ENCODE results near the gene PHB1. TPM values are rescaled to one million over a fixed set of nuclear protein-coding genes. Genes with fewer than 3 reads are reported as not detected.

PHB1 gene
- total and polyA plus RNA-seq, 2 of the 8 experiments (the other 6 are each of a cell fraction or from before 2014, with no cell fraction given), result 386 to 597 TPM

DNA sequence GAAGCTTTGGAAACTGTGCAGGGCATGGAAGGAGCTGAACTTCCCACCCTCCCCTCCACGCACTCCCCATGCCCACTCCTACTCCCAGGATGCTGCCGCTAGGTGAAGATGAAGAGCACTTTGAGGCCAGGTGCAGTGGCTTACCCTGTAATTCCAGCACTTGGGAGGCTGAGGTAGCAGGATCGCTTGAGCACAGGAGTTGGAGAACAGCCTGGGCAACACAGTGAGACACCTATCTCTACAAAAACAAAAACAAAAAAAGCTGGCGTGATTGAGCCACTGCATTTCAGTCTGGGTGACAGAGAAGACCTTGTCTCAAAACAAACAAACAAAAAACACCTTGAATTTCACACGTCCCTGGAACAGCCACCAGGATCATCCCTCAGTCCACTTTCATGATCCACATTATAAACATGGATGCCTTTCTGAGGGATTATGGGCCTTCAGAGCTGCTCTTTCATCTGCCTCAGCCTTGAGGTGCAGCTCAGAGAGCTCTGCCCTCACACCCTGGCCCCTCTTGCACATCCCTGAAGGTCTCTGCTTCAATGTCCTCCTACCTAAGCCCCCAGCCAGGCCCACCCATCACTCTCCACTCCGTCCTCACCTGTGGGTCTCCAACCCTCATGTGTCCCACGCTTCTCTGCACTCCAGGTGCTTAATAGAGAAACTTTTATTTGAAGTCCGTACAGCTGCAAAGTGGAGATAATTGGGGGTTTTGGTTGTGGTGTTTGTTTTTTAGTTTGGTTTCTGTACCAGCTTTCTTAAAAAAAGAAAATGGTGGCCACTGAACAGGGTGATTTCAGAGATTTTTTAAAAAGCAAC, 25.8 kb downstream of the PHB1 start:
- TF ChIP-seq NANOG (IDR thresholded peaks at IDR 0.05; ENCODE audit: insufficient read depth, low read depth, low read length, poor library complexity, severe bottlenecking), result no peak
- TF ChIP-seq TAF7 (optimal IDR thresholded peaks at IDR 0.05; ENCODE audit: borderline replicate concordance, low read depth, low read length), result no peak
- TF ChIP-seq, protein P1, sequence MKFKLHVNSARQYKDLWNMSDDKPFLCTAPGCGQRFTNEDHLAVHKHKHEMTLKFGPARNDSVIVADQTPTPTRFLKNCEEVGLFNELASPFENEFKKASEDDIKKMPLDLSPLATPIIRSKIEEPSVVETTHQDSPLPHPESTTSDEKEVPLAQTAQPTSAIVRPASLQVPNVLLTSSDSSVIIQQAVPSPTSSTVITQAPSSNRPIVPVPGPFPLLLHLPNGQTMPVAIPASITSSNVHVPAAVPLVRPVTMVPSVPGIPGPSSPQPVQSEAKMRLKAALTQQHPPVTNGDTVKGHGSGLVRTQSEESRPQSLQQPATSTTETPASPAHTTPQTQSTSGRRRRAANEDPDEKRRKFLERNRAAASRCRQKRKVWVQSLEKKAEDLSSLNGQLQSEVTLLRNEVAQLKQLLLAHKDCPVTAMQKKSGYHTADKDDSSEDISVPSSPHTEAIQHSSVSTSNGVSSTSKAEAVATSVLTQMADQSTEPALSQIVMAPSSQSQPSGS (IDR thresholded peaks at IDR 0.05; ENCODE audit: low read length), result no peak
- no peak for TF ChIP-seq TAF1 (IDR thresholded peaks at IDR 0.05; ENCODE audit: low read depth, low read length)
- Histone ChIP-seq H3K23me2 (ENCODE audit: low read depth, low read length) (no peaks in the 10 kb centered on the region), H3K79me1 (ENCODE audit: low read depth, low read length) (no peaks in the 10 kb centered on the region), H4K8ac (ENCODE audit: extremely low read depth, insufficient read depth, low read length) (no peak overlapping the region; the same call in 1 of the 2 replicates), H2BK12ac (ENCODE audit: low read depth, low read length) (no peak overlapping the region), H3K9me3 (ENCODE audit: insufficient read depth in 2 of 2, low read depth in 1 of 2, low read length in 1 of 2) (no peaks in the 10 kb centered on the region), H2BK120ac (replicated peaks; ENCODE audit: low read depth, low read length) (no peak overlapping the region), H3K4me3 (ENCODE audit: extremely low read depth in 1 of 4, insufficient read depth in 2 of 4, low read depth in 3 of 4, low read length in 4 of 4) (no peak overlapping the region), H3K4me2 (ENCODE audit: insufficient read depth in 1 of 2, low read depth in 2 of 2, low read length in 2 of 2) (no peak overlapping the region), H3K27me3 (replicated peaks in 1 of 4; ENCODE audit: control insufficient read depth in 3 of 4, extremely low read depth in 1 of 4, insufficient read depth in 3 of 4, low read length in 3 of 4) (no peaks in the 10 kb centered on the region), H2AFZ (ENCODE audit: low read length) (no peak overlapping the region), H2BK20ac (ENCODE audit: low read length) (no peak overlapping the region), H3K4ac (replicated peaks; ENCODE audit: insufficient read length, low read depth, low read length) (no peak overlapping the region), H3K9ac (replicated peaks in 1 of 4; ENCODE audit: extremely low read depth in 1 of 4, low read depth in 3 of 4, low read length in 3 of 4) (no peak overlapping the region), H3K18ac (ENCODE audit: extremely low read depth, low read length) (no peak overlapping the region), H3K56ac (replicated peaks; ENCODE audit: insufficient read length, low read depth, low read length) (no peak overlapping the region), H3K23ac (ENCODE audit: insufficient read length) (no peak overlapping the region), H2AK5ac (ENCODE audit: low read depth, low read length) (no peak overlapping the region), H3K27ac (ENCODE audit: low read depth, low read length) (no peak overlapping the region), H3K36me3 (ENCODE audit: control insufficient read depth in 2 of 4, insufficient read depth in 4 of 4, low read length in 3 of 4) (no peaks in the 10 kb centered on the region), H3K14ac (ENCODE audit: insufficient read length) (no peak overlapping the region), H4K5ac (ENCODE audit: insufficient read length, low read depth, low read length) (no peak overlapping the region), H2BK5ac (ENCODE audit: low read depth, low read length) (no peak overlapping the region), H3K4me1 (replicated peaks in 1 of 4; ENCODE audit: control insufficient read depth in 3 of 4, insufficient read depth in 4 of 4, low read length in 3 of 4) (no peaks in the 10 kb centered on the region), H4K91ac (replicated peaks; ENCODE audit: insufficient read length, low read length) (no peak overlapping the region), H4K20me1 (replicated peaks in 1 of 2; ENCODE audit: control insufficient read depth in 1 of 2, insufficient read depth in 2 of 2, low read length in 2 of 2) (no peaks in the 10 kb centered on the region), H2BK15ac (ENCODE audit: low read length) (no peak overlapping the region), H3K79me2 (ENCODE audit: control insufficient read depth in 1 of 2, insufficient read depth in 2 of 2, low read length in 2 of 2) (no peaks in the 10 kb centered on the region)
- ChIA-PET CTCF (ENCODE audit: partially characterized antibody) (interaction anchor here (0.5 to 3.0 kb wide), 10 partner anchors 10 to 109 kb away, joined by 3 to 12 read pairs (median 4); no protein-coding TSS in a partner anchor), POLR2A (ENCODE audit: partially characterized antibody) (interaction anchor here (0.7 to 1.4 kb wide), 2 partner anchors 13 to 18 kb away, joined by 3 to 4 read pairs; no protein-coding TSS in a partner anchor)
- no peak for DNase-seq (ENCODE audit: low read depth in 1 of 2, low spot score in 2 of 2)
- WGBS, 2 experiments (ENCODE audit: extremely low coverage in 1 of 2, insufficient coverage in 1 of 2, insufficient read length in 1 of 2, insufficient replicate concordance in 2 of 2, low coverage in 1 of 2, low lambda C conversion rate in 2 of 2, missing lambda C conversion rate in 1 of 2), result 85% methylated on average over 7 of the region's 8 CpGs; no CpG with 5 or more reads in 1 of the 2 experiments
- FAIRE-seq, result no peak
